ENCODE data around the gene BLTP3B.

- TF ChIP-seq EZH2 (IDR thresholded peaks at IDR 0.05; ENCODE audit: borderline replicate concordance, low read depth, low read length, severe bottlenecking) (no peak), CTCF (IDR thresholded peaks at IDR 0.05; ENCODE audit: borderline replicate concordance, extremely low read depth, low read length, poor library complexity, severe bottlenecking) (no peak)
Measured at GRCh38 chr12:100153131-100153530, 10.5 kb upstream of the BLTP3B start.
